Ramos (cell line): ENCODE results near the gene PLEKHB2.
"Not testable (repeated sequence)": the region's sequence is repeated elsewhere in the genome, so short reads cannot be mapped to it uniquely, and the experiment has no call there.

Source experiments
- in situ Hi-C: fragments of 300-500 bp; cut with MboI; formaldehyde crosslinking; loops from one replicate; pipeline ENCODE4 v1.14.3; 2022; ENCODE audit warnings: low sequenced_read_pairs; ENCODE audit not compliant: unreplicated experiment

The PLEKHB2 gene

DNA sequence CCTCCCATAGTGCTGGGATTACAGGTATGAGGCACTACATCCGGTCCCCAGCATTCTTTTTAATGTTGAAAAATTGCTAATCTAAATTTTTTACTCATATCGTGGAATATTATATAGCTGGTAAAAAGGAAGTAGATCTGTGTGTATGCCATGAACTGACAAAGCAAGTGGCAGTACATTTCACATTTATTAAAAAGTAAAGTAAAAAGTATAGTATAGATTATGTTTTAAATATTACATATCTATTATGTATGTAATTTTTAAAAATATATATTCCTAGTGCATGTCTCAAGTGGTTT, 25.1 kb downstream of the PLEKHB2 start:
- in situ Hi-C loops: no loop called here

GRCh38 chr2:131132729-131133128, 27.6 kb downstream of the PLEKHB2 start:
- in situ Hi-C loops: no loop called here

GRCh38 chr2:131140581-131140980, 35.4 kb downstream of the PLEKHB2 start:
- in situ Hi-C loops: no loop called here

DNA sequence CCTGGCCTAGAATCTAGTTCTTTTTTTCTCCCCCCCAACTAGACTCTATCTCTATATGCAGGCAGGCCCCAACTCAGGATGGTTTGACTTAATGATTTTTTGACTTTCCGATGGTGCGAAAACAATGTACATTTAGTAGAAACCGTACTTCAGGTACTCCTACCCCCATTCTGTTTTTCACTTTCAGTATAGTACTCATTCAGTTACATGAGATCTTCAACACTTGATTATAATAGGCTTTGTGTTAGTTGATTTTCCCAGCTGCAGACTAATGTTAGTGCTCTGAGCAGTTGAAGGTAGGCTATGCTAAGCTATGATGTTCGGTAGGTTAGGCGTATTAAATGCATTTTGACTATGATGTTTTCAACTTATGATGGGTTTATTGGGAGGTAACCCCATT, 37.7 kb downstream of the PLEKHB2 start:
- in situ Hi-C loops: no loop called here

- in situ Hi-C loops: no loop called here
Observed at GRCh38 chr2:131143803-131144202, 38.7 kb downstream of the PLEKHB2 start.

DNA sequence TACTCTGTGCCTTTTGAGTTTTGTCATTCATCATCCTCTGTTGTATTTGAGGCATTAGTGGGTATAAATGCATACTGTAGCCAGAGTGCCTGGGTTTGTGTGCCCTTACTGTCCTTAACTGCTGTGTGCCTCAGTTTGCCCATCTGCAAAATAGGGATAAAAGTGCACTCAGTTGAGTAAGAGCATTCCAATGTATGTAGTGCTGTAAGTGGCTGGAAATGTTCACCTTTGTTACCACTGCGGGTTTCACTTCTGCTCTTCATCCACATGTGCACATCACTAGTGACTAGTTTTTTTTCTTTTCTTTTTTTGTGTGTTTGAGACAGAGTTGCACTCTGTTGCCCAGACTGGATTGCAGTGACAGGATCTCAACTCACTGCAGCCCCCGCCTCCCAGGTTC, 39.9 kb downstream of the PLEKHB2 start:
- in situ Hi-C loops: no loop called here

GRCh38 chr2:131146231-131146630, 41.1 kb downstream of the PLEKHB2 start:
- in situ Hi-C loops: no loop called here

GRCh38 chr2:131146749-131147148, 41.6 kb downstream of the PLEKHB2 start:
- in situ Hi-C loops: no loop called here

DNA sequence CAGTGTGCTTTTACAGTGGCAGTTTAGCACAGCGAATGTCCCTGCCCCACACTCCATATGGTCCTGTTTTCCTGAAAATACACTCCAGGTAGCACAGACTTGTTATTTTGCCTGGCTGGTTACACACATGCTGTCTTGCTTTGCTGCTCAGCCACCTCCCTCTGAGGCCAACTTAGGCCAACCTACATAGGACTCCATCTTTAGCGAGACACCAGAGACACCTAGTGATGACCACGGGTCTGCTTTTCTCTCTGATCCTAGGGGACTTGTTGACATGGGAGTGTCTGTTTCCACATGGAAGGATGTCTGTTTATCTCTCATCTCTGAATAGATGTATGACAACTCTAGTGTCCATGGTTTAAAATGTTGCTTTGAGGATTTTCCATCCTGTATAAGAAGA, 43.3 kb downstream of the PLEKHB2 start:
- in situ Hi-C loops: no loop called here

- in situ Hi-C loops: loop anchor here (25.0 kb wide), 1 partner anchor 162 kb away; no protein-coding TSS in a partner anchor
Observed at GRCh38 chr2:131150109-131150508, 45.0 kb downstream of the PLEKHB2 start.

DNA sequence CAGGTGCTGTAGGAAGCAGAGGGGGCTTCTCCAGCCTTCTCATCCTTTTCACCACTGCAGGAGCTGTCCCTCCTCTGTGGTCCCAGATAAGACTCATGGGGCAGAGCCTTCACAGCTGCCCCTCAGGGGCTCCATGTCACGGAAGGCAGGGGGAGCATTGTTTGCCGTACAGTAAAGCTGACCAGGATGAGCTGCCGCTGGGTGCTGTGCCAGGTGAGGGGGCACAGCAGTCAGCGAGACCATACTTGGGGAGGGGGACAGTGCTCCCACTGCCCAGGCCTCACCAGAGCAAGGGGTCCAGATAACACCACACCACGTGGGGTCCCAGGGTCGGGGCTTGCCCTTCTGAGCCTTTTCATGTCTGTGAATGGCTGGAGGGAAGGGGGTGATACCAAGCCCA, 46.3 kb downstream of the PLEKHB2 start:
- in situ Hi-C loops: loop anchor here (25.0 kb wide), 1 partner anchor 161 kb away; no protein-coding TSS in a partner anchor

DNA sequence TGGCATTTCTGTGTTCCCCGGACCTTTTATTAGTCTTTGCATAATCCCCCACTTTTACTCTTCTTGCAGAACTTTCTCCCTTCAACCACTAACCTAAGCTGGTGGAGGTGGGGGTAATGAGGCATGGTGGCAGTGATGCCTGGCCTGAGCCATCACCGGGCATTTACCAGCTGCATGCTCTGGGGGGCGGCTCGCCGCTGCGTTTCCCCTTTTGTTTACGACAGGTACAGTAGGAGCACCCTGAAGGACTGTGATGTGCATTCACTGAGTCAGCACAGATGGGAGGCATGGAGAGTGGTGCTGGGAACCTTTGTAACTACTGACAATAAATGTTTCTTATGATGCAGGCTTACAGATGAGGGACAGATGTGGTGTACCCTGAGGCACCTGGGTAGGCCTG, 46.9 kb downstream of the PLEKHB2 start:
- in situ Hi-C loops: loop anchor here (25.0 kb wide), 1 partner anchor 160 kb away; no protein-coding TSS in a partner anchor

- in situ Hi-C loops: loop anchor here (25.0 kb wide), 1 partner anchor 159 kb away; no protein-coding TSS in a partner anchor
Observed at GRCh38 chr2:131153529-131153928, 48.4 kb downstream of the PLEKHB2 start.

DNA sequence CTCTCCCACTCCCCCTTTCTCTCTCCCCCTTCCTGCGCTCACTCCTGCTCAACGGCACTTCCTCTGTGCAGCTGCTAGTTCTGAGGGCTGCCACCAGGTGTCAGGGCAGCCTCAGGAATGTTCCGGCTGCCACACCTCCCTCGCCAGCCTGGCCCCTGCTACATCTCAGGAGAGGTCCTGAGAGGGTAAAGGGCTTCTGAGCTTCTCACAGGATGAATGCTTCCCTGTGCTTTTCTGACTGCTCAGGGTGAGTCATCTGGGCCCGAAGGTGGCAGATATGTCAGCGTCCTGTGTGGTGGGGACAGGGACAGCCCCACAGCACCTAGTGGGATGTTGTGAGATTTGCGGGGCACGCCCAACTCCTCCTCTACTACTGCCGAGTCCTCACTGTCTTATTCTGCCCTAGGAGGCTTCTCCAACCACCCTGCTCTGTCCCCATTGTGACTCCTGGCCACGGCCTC, 49.0 kb downstream of the PLEKHB2 start:
- in situ Hi-C loops: loop anchor here (25.0 kb wide), 1 partner anchor 158 kb away; no protein-coding TSS in a partner anchor

GRCh38 chr2:131154647-131155046, 49.5 kb downstream of the PLEKHB2 start:
- in situ Hi-C loops: loop anchor here (25.0 kb wide), 1 partner anchor 158 kb away; no protein-coding TSS in a partner anchor

- in situ Hi-C loops: loop anchor here (25.0 kb wide), 1 partner anchor 157 kb away; no protein-coding TSS in a partner anchor
Observed at GRCh38 chr2:131155208-131155855, 50.2 kb downstream of the PLEKHB2 start.

- in situ Hi-C loops: loop anchor here (25.0 kb wide), 1 partner anchor 156 kb away; no protein-coding TSS in a partner anchor
Observed at GRCh38 chr2:131156452-131157149, 51.5 kb downstream of the PLEKHB2 start.

DNA sequence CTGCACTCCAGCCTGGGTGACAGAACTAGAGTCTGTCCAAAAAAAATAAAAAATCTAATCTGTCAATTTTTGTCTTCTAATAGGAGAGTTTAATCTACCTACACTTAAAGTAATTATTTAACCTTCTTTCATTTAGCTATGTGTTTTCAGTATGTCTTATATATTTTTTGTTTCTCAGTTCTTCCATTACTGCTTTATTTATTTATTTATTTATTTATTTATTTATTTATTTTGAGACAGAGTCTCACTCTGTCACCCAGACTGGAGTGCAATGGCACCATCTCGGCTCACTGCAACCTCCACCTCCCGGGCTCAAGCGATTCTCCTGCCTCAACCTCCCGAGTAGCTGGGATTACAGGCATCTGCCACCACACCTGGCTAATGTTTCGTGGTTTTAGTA, 60.4 kb downstream of the PLEKHB2 start:
- in situ Hi-C loops: loop anchor here (25.0 kb wide), 1 partner anchor 147 kb away; no protein-coding TSS in a partner anchor

GRCh38 chr2:131168538-131168937, 63.4 kb downstream of the PLEKHB2 start:
- in situ Hi-C loops: loop anchor here (25.0 kb wide), 1 partner anchor 144 kb away; no protein-coding TSS in a partner anchor

- in situ Hi-C loops: not testable (repeated sequence)
Observed at GRCh38 chr2:131178050-131178449, 72.9 kb downstream of the PLEKHB2 start.

GRCh38 chr2:131178721-131179418, 73.7 kb downstream of the PLEKHB2 start:
- in situ Hi-C loops: not testable (repeated sequence)
